Activated CD4-positive, alpha-beta T cell treated with anti-CD3 and anti-CD28 coated beads, Interleukin-2, Interleukin-4, amounts not matched to agents 100 ng/mL and 50 ng/mL, durations not matched to agents 16 hours and 8 hours (primary cell): ENCODE measurements around the gene SOX9.
A peak's percentile ranks its signal among the peaks of the same experiment; 100 is the strongest.
"Not testable (repeated sequence)": the region's sequence is repeated elsewhere in the genome, so short reads cannot be mapped to it uniquely, and the experiment has no call there.

ENCODE experiments used
- DNase-seq: peaks from one replicate; pipeline ENCODE4 v3.0.0-alpha.2; 2020; ENCODE audit warnings: low spot score

The SOX9 gene

DNA sequence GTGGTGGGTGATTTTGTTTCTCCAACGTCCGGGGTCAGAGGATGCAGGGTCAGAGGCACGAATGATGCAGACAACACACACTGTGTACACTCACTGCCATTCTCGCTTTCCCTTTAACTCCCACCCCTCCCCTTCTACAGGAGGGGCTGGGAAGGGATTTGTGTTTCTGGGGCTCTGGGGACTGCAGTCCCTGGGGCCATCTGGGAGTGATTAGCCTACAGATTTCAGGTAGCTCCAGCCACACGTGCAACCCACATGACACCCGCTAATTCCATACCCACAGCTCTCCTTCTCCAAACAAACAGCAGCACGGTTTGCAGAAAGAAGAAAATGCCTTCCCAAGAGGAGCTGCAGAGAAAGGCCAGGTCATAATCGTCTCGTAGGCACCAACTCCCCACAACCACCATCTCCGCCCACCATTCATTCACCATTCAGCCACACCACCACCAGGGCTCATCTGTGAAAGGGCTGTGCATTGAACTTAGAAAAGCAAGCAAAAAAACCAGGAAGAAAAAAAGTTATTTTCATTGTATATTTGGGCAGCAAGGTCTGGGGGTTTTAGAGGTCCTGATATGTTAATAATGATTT lies 9.4 kb upstream of the SOX9 start:
- DNase-seq = no peak

DNA sequence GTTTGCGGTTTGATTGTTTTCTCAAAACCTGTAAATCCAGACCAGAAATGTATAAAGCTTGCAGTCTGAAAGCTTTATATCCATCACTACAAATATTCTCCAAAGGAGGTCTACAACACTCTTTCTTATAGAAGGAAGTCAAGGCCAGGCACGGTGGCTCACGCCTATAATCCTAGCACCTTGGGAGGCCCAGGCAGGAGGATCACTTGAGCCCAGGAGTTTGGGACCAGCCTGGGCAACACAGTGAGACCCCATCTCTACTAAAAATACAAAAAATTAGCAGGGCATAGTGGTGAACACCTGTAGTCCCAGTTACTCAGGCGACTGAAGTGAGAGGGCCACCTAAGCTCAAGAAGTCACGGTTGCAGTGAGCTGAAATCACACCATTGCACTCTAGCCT lies 8.9 kb upstream of the SOX9 start:
- not testable (repeated sequence) for DNase-seq

- no peak for DNase-seq
These were observed 7.1 kb upstream of the SOX9 start for GRCh38 chr17:72113751-72114150.

GRCh38 chr17:72115781-72116525 lies 4.9 kb upstream of the SOX9 start:
- no peak for DNase-seq

GRCh38 chr17:72116661-72117521 lies 3.9 kb upstream of the SOX9 start:
- no peak for DNase-seq

GRCh38 chr17:72117535-72118334 lies 3.1 kb upstream of the SOX9 start:
- DNase-seq = no peak

DNA sequence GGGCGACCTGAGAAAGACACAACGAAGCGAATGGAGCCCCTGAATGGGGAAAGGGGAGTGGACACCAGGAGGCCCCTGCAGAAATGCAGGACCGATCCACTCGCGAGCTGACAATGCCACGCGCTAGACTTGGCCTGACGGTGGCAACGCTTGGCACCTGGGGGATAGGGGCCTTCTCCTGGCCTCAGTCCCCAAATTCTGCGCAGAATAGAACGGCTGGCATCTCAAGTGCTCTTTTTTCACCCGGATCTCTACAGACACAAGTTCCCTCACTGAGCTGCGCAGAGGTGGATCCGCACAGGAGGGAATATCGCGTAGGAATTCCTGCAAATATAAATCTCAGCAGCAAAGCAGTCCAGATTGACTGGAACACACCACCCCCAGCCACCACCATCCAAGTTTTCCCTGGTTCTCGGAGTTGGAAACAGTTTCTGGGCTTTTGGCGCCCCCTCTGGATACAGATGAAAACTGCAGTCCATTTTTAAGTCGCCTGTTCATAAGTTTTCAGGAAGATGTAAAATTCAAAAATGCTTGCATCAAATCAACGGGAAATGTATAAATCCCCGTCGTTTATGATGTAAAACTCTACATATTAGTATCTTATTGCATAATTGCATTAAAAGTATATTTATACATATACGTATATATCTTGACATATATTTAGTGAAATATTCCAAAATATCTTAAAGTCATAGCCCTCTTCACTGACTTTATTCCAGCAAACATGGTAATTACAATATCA lies 2.3 kb upstream of the SOX9 start:
- DNase-seq = peak; percentile 42

DNA sequence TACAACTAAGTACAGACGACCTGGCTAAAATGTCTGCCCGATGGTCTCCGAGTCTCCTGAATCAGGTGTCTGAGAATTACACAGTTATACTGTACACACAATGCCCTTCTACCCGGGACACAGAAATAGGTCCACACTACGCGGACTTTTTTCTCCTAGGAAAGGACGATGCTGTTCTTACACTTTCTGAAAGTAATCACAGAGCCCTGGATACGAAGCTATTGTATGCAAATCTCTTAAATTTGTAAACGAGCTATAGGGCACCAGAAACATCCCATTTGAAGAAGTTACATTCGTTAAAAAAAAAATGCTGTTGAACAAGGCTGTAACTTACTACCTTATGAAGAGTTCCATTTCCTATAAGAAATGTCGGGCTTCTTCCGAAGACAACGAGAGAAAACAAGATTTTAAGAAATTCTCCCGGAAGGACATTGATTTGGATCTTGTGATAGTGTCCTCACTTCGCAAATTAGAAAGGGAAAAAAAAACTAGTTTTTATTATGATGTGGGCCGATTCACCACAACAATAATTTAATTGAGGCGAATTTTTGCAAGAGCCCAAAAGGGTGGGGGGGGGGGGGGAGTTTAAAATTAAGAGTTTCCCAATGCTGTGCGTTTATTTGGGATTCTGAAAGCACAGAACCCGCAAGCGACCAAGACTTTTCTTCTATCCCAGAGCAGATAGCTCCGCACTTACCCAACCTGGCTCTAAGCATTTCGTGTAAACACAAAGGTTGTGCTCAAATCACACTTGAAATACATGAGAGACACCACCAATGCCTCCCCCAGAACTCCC lies 1.5 kb upstream of the SOX9 start:
- no peak for DNase-seq

DNA sequence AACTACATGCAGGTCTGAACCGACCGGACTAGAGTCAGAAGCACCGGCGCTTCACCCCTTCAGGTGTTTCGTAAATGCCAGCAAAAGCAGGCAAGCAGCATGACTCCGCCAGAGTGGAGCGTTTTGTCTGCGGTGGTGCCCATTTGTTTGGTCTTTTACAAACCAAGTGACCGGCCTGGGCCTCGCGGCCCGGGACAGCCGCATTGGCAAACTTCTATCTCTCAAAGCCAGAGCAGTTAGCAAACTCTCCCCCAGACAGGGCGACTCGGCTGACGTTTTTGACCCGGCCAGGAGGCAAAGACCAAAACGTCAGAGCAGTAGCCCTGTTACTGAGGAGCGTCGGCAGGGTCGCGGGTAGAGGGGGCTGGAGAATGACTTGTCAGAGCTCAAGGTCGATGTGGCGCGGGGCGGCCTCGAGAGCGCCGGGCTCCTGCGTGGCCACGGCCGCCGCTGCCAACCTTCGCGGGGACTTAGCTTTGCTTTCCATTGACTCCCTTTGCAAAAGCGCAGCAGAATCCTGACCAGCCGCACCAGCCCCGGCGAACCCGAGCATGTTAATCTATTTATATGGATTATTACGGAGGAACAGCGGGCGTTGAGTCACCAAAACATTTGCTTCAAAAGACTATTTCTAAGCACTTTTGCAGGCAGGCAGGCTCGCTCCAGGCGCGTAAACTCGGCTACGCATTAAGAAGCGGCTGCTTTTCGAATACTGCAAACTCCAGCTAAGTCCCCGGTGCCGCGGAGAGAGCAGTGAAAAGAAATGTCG lies 763 bp upstream of the SOX9 start:
- no peak for DNase-seq

- DNase-seq = no peak
These were observed 567 bp downstream of the SOX9 start for GRCh38 chr17:72121164-72122009.

GRCh38 chr17:72122010-72122764 lies 1.4 kb downstream of the SOX9 start:
- no peak for DNase-seq

DNA sequence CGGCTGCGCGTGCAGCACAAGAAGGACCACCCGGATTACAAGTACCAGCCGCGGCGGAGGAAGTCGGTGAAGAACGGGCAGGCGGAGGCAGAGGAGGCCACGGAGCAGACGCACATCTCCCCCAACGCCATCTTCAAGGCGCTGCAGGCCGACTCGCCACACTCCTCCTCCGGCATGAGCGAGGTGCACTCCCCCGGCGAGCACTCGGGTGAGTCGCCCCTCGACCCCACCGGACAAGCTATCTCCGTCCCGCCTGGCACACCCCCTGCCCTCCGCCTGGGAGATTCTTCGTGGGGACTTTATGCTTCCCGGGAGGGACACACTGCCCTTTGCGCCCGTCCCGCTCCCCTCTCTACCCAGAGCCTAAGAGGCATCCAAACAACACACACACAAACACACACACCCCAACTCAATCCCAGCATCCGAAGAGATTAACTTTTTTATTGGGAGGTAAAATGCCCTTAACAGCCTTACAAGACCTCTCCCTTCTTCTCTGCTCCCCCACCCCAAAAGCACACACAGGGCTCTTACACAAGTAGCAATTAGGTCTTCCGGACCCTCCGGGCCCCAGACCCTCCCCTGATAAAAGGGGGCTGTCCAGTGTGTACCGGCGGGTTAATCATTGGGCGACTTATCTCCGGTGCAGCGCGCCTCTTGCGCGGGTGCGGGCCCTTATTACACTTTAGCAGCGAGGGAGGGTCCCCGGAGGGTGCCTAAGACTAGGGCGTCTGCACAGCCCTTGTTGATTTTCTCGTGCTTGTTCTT lies 2.1 kb downstream of the SOX9 start:
- DNase-seq = no peak

GRCh38 chr17:72123530-72124437 lies 3.0 kb downstream of the SOX9 start:
- no peak for DNase-seq

DNA sequence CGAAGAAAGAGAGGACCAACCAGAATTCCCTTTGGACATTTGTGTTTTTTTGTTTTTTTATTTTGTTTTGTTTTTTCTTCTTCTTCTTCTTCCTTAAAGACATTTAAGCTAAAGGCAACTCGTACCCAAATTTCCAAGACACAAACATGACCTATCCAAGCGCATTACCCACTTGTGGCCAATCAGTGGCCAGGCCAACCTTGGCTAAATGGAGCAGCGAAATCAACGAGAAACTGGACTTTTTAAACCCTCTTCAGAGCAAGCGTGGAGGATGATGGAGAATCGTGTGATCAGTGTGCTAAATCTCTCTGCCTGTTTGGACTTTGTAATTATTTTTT lies 3.6 kb downstream of the SOX9 start:
- DNase-seq = no peak

GRCh38 chr17:72125226-72125651 lies 4.4 kb downstream of the SOX9 start:
- DNase-seq = no peak

- no peak for DNase-seq
These were observed 4.9 kb downstream of the SOX9 start for GRCh38 chr17:72125742-72126141.
